ENCODE measurements around the gene RERE.

The RERE gene

GRCh38 chr1:8384577-8384976 is 432.9 kb downstream of the RERE start:
- peaks cover 93% of the 10 kb centered on the region for H3K79me2 ChIP-seq (ENCODE audit: control insufficient read depth, low read length)

GRCh38 chr1:8384088-8384487 is 433.4 kb downstream of the RERE start:
- no peaks in the 10 kb centered on the region for H3K4me1 ChIP-seq (ENCODE audit: control insufficient read depth, low read length)
- H4K20me1 ChIP-seq (ENCODE audit: control insufficient read depth, insufficient read depth, low read depth, low read length): peaks cover 15% of the 10 kb centered on the region
- no peaks in the 10 kb centered on the region for H3K27me3 ChIP-seq (ENCODE audit: control insufficient read depth, low read length)
- TF ChIP-seq CTCF (IDR thresholded peaks at IDR 0.05; ENCODE audit: low read depth, low read length, poor library complexity, severe bottlenecking) (no peak), EZH2phosphoT487 (IDR thresholded peaks at IDR 0.05; ENCODE audit: borderline replicate concordance, low read length) (no peak)
- no peak overlapping the region for H3K4me3 ChIP-seq (ENCODE audit: low read length)
- H3K9me3 ChIP-seq (ENCODE audit: control insufficient read depth, insufficient read depth, low read length): no peaks in the 10 kb centered on the region
- H3F3A ChIP-seq (ENCODE audit: control insufficient read depth, insufficient read depth): 0 out of 2 replicates have a peak, but pooled peaks cover 3% of the 10 kb centered on the region
- H3K4me2 ChIP-seq (ENCODE audit: low read length): no peak overlapping the region
- no peak overlapping the region for H3K27ac ChIP-seq (ENCODE audit: low read depth, low read length)
- peaks cover 93% of the 10 kb centered on the region for H3K79me2 ChIP-seq (ENCODE audit: control insufficient read depth, low read length)
- H3K36me3 ChIP-seq (ENCODE audit: control insufficient read depth, low read length): peaks cover 73% of the 10 kb centered on the region
- no peaks in the 10 kb centered on the region for H3K9me2 ChIP-seq (replicated peaks; ENCODE audit: control insufficient read depth, low read length)

More at GRCh38 chr1:8384577-8384976, 432.9 kb downstream of the RERE start:
- Histone ChIP-seq H4K20me1 (ENCODE audit: control insufficient read depth, insufficient read depth, low read depth, low read length) (peaks cover 15% of the 10 kb centered on the region), H3K27me3 (ENCODE audit: control insufficient read depth, low read length) (no peaks in the 10 kb centered on the region), H3K36me3 (ENCODE audit: control insufficient read depth, low read length) (peaks cover 73% of the 10 kb centered on the region), H3K9me3 (ENCODE audit: control insufficient read depth, insufficient read depth, low read length) (no peaks in the 10 kb centered on the region), H3K4me3 (ENCODE audit: low read length) (no peak overlapping the region), H3K4me1 (ENCODE audit: control insufficient read depth, low read length) (no peaks in the 10 kb centered on the region), H3K27ac (ENCODE audit: low read depth, low read length) (no peak overlapping the region), H3K4me2 (ENCODE audit: low read length) (no peak overlapping the region), H3K9me2 (replicated peaks; ENCODE audit: control insufficient read depth, low read length) (no peaks in the 10 kb centered on the region), H3F3A (ENCODE audit: control insufficient read depth, insufficient read depth) (0 out of 2 replicates have a peak, but pooled peaks cover 3% of the 10 kb centered on the region)
- TF ChIP-seq EZH2phosphoT487 (IDR thresholded peaks at IDR 0.05; ENCODE audit: borderline replicate concordance, low read length): no peak
- no peak for TF ChIP-seq CTCF (IDR thresholded peaks at IDR 0.05; ENCODE audit: low read depth, low read length, poor library complexity, severe bottlenecking)

GRCh38 chr1:8382608-8383505 is 434.6 kb downstream of the RERE start:
- Histone ChIP-seq H3K9me2 (replicated peaks; ENCODE audit: control insufficient read depth, low read length) (no peaks in the 10 kb centered on the region), H3K4me3 (ENCODE audit: low read length) (no peak overlapping the region), H4K20me1 (ENCODE audit: control insufficient read depth, insufficient read depth, low read depth, low read length) (peaks cover 16% of the 10 kb centered on the region), H3K9me3 (ENCODE audit: control insufficient read depth, insufficient read depth, low read length) (no peaks in the 10 kb centered on the region), H3K27me3 (ENCODE audit: control insufficient read depth, low read length) (no peaks in the 10 kb centered on the region), H3K27ac (ENCODE audit: low read depth, low read length) (no peak overlapping the region), H3K79me2 (ENCODE audit: control insufficient read depth, low read length) (peaks cover 95% of the 10 kb centered on the region), H3K4me2 (ENCODE audit: low read length) (no peak overlapping the region), H3K4me1 (ENCODE audit: control insufficient read depth, low read length) (no peaks in the 10 kb centered on the region), H3K36me3 (ENCODE audit: control insufficient read depth, low read length) (peaks cover 78% of the 10 kb centered on the region), H3F3A (ENCODE audit: control insufficient read depth, insufficient read depth) (0 out of 2 replicates have a peak, but pooled peaks cover 3% of the 10 kb centered on the region)
- TF ChIP-seq EZH2phosphoT487 (IDR thresholded peaks at IDR 0.05; ENCODE audit: borderline replicate concordance, low read length) (no peak), CTCF (IDR thresholded peaks at IDR 0.05; ENCODE audit: low read depth, low read length, poor library complexity, severe bottlenecking) (no peak)
